Measurements from ENCODE around the gene KRAS. TPM values are rescaled to one million over a fixed set of nuclear protein-coding genes. Genes with fewer than 3 reads are reported as not detected.

The KRAS gene
- total RNA-seq, 2 experiments from 2014 or later: 17.0 to 19.0 TPM

- CTCF ChIA-PET: interaction anchor here (1.2 kb wide), 1 partner anchor 33 kb away, joined by 3 read pairs; no protein-coding TSS in a partner anchor
- no peaks in the 10 kb centered on the region for H3K27me3 Mint-ChIP-seq
- H3K27ac Mint-ChIP-seq: no peak overlapping the region
- no peak for ATAC-seq
- no peak for DNase-seq
- intact Hi-C loops (cut with micrococcal nuclease): no loop called here
- POLR2A ChIA-PET: interaction anchor here (0.6 to 1.3 kb wide), 2 partner anchors 14 to 311 kb away, joined by 3 to 5 read pairs; partner anchors contain the start of genes DNAI7 and ETFRF1
- H3K9me3 Mint-ChIP-seq: no peaks in the 10 kb centered on the region
- TF ChIP-seq CTCF (IDR thresholded peaks at IDR 0.05): no peak
- peaks cover 9% of the 10 kb centered on the region for H3K4me1 Mint-ChIP-seq (ENCODE audit: low read depth)
- H3K36me3 Mint-ChIP-seq (ENCODE audit: low read depth): peaks cover 12% of the 10 kb centered on the region
- no peak overlapping the region for H3K4me3 Mint-ChIP-seq
Measured at GRCh38 chr12:25208554-25208953, 42.2 kb downstream of the KRAS start.

GRCh38 chr12:25207846-25208245, 42.9 kb downstream of the KRAS start:
- ChIA-PET POLR2A (interaction anchor here (1.3 kb wide), 1 partner anchor 13 kb away, joined by 5 read pairs; the partner anchor contains the start of genes DNAI7 and ETFRF1), CTCF (interaction anchor here (1.2 kb wide), 1 partner anchor 34 kb away, joined by 3 read pairs; no protein-coding TSS in a partner anchor)
- H3K27ac Mint-ChIP-seq: no peak overlapping the region
- H3K36me3 Mint-ChIP-seq (ENCODE audit: low read depth): peaks cover 16% of the 10 kb centered on the region
- no peaks in the 10 kb centered on the region for H3K27me3 Mint-ChIP-seq
- peaks cover 13% of the 10 kb centered on the region for H3K4me1 Mint-ChIP-seq (ENCODE audit: low read depth)
- H3K9me3 Mint-ChIP-seq: no peaks in the 10 kb centered on the region
- H3K4me3 Mint-ChIP-seq: no peak overlapping the region
- intact Hi-C loops (cut with micrococcal nuclease): no loop called here
- DNase-seq (no peak), ATAC-seq (no peak)
- TF ChIP-seq CTCF (IDR thresholded peaks at IDR 0.05): no peak

- H3K27ac Mint-ChIP-seq: no peak overlapping the region
- H3K9me3 Mint-ChIP-seq: no peaks in the 10 kb centered on the region
- peaks cover 17% of the 10 kb centered on the region for H3K4me1 Mint-ChIP-seq (ENCODE audit: low read depth)
- DNase-seq (no peak), ATAC-seq (no peak)
- ChIA-PET POLR2A (no interaction called here), CTCF (no interaction called here)
- H3K36me3 Mint-ChIP-seq (ENCODE audit: low read depth): peaks cover 17% of the 10 kb centered on the region
- no peak for TF ChIP-seq CTCF (IDR thresholded peaks at IDR 0.05)
- H3K27me3 Mint-ChIP-seq: no peaks in the 10 kb centered on the region
- no peak overlapping the region for H3K4me3 Mint-ChIP-seq
- intact Hi-C loops (cut with micrococcal nuclease): no loop called here
Measured at GRCh38 chr12:25207411-25207810, 43.3 kb downstream of the KRAS start.

GRCh38 chr12:25202137-25202536, 48.6 kb downstream of the KRAS start:
- no peaks in the 10 kb centered on the region for H3K9me3 Mint-ChIP-seq
- TF ChIP-seq CTCF (IDR thresholded peaks at IDR 0.05): no peak
- no peak overlapping the region for H3K27ac Mint-ChIP-seq
- no peak for ATAC-seq
- POLR2A ChIA-PET: no interaction called here
- no peaks in the 10 kb centered on the region for H3K27me3 Mint-ChIP-seq
- intact Hi-C loops (cut with micrococcal nuclease): no loop called here
- peaks cover 15% of the 10 kb centered on the region for H3K4me1 Mint-ChIP-seq (ENCODE audit: low read depth)
- H3K4me3 Mint-ChIP-seq: no peak overlapping the region
- CTCF ChIA-PET: no interaction called here
- no peak for DNase-seq
- H3K36me3 Mint-ChIP-seq (ENCODE audit: low read depth): peaks cover 13% of the 10 kb centered on the region

GRCh38 chr12:25200703-25201102, 50.0 kb downstream of the KRAS start:
- DNase-seq (no peak), ATAC-seq (no peak)
- intact Hi-C loops (cut with micrococcal nuclease): no loop called here
- ChIA-PET POLR2A (no interaction called here), CTCF (no interaction called here)
- no peak for TF ChIP-seq CTCF (IDR thresholded peaks at IDR 0.05)
- Mint-ChIP-seq H3K9me3 (no peaks in the 10 kb centered on the region), H3K4me3 (no peak overlapping the region), H3K27ac (no peak overlapping the region), H3K36me3 (ENCODE audit: low read depth) (peaks cover 12% of the 10 kb centered on the region), H3K27me3 (no peaks in the 10 kb centered on the region), H3K4me1 (ENCODE audit: low read depth) (peaks cover 20% of the 10 kb centered on the region)

All from activated CD8-positive, alpha-beta T cell treated with anti-CD3 and anti-CD28 coated beads for 36 hours (primary cell).